Stimulated activated CD4-positive, alpha-beta T cell treated with anti-CD3 and anti-CD28 coated beads, Interleukin-2, amount 100 ng/mL, for 4 hours (primary cell): ENCODE measurements around the gene PXMP4.

Source experiments
- DNase-seq: peaks from one replicate; pipeline ENCODE4 v3.0.0-alpha.2; 2020; ENCODE audit warnings: low read depth

The PXMP4 gene

GRCh38 chr20:33656010-33656782, 63.9 kb downstream of the PXMP4 start:
- DNase-seq: no peak

- DNase-seq: no peak
Measured at GRCh38 chr20:33655164-33655563, 64.9 kb downstream of the PXMP4 start.

GRCh38 chr20:33654680-33655161, 65.4 kb downstream of the PXMP4 start:
- DNase-seq: no peak

GRCh38 chr20:33653900-33654596, 66.1 kb downstream of the PXMP4 start:
- no peak for DNase-seq

- DNase-seq: no peak
Measured at GRCh38 chr20:33653218-33653899, 66.8 kb downstream of the PXMP4 start.
